ENCODE measurements around the gene TFF2.

DNA sequence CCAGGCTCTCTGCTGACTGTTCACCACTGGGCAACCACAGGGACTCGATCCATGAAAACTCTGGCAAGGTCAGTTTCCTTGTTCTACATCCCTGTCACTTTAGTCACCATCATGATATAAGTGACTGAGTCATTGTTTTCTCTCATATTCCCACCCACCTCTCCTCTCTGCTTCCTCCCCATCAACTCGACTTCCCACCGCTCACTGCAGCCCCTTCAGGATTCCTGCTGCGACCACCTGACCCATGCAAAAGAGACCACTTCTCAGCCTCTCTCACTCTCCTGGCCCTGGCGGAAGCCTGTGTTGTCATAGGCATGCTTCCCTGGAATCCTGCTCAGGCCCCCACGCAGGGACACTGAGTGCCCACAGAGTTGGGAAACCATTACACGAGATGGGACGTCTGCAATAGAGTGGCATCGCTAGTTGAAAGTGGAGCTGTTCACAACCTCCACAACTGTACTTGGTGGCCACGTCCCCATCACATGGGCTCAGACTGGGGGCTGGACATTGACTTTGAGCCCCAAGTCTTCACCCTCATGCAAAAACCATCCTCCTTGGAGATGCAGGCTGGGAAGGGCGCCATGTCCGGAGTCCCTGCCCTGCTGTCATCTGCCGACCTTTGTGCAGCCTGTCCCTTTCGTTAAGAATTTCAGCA lies 1.8 kb upstream of the TFF2 start:
- no peak for TF ChIP-seq ZNF70 (CRISPR knock-in tag; IDR thresholded peaks at IDR 0.05)
- no peak for TF ChIP-seq ZNF8 (CRISPR knock-in tag; IDR thresholded peaks at IDR 0.05)

Data from SK-N-SH treated with all-trans-retinoic acid at 6 μM for 48 hours (cell line).